Measurements from ENCODE around the gene TNNT2.

The TNNT2 gene

GRCh38 chr1:201365251-201365650 lies 12.2 kb downstream of the TNNT2 start:
- 89 to 90% methylated on average over 11 of the region's 11 CpGs for WGBS, 2 experiments
- H3K27me3 ChIP-seq (ENCODE audit: control insufficient read depth, insufficient read depth, low read length, poor library complexity, severe bottlenecking): no peaks in the 10 kb centered on the region
- no peak overlapping the region for H3K4me3 ChIP-seq (ENCODE audit: insufficient read depth, low read depth, low read length)
- peaks cover 3% of the 10 kb centered on the region for H3K4me1 ChIP-seq (ENCODE audit: control insufficient read depth, insufficient read depth, low read length)
- H3K9me3 ChIP-seq (ENCODE audit: control insufficient read depth, low read length): no peaks in the 10 kb centered on the region
- H3K27ac ChIP-seq (ENCODE audit: insufficient read depth, low read depth, low read length, poor library complexity, severe bottlenecking): no peak overlapping the region
- no peaks in the 10 kb centered on the region for H3K36me3 ChIP-seq (ENCODE audit: control insufficient read depth, insufficient read depth, low read length)

- Histone ChIP-seq H3K9me3 (ENCODE audit: control insufficient read depth, low read length) (no peaks in the 10 kb centered on the region), H3K27me3 (ENCODE audit: control insufficient read depth, insufficient read depth, low read length, poor library complexity, severe bottlenecking) (no peaks in the 10 kb centered on the region), H3K4me1 (ENCODE audit: control insufficient read depth, insufficient read depth, low read length) (peaks cover 3% of the 10 kb centered on the region), H3K4me3 (ENCODE audit: insufficient read depth, low read depth, low read length) (no peak overlapping the region), H3K27ac (ENCODE audit: insufficient read depth, low read depth, low read length, poor library complexity, severe bottlenecking) (no peak overlapping the region), H3K36me3 (ENCODE audit: control insufficient read depth, insufficient read depth, low read length) (no peaks in the 10 kb centered on the region)
- WGBS, 2 experiments: 92% methylated on average over 6 of the region's 6 CpGs
These were observed 12.7 kb downstream of the TNNT2 start for GRCh38 chr1:201364808-201365105.

GRCh38 chr1:201363467-201363866 lies 14.0 kb downstream of the TNNT2 start:
- H3K9me3 ChIP-seq (ENCODE audit: control insufficient read depth, low read length): no peaks in the 10 kb centered on the region
- H3K36me3 ChIP-seq (ENCODE audit: control insufficient read depth, insufficient read depth, low read length): no peaks in the 10 kb centered on the region
- H3K27me3 ChIP-seq (ENCODE audit: control insufficient read depth, insufficient read depth, low read length, poor library complexity, severe bottlenecking): no peaks in the 10 kb centered on the region
- 93 to 94% methylated on average over 8 of the region's 8 CpGs for WGBS, 2 experiments
- H3K27ac ChIP-seq (ENCODE audit: insufficient read depth, low read depth, low read length, poor library complexity, severe bottlenecking): no peak overlapping the region
- no peak overlapping the region for H3K4me3 ChIP-seq (ENCODE audit: insufficient read depth, low read depth, low read length)
- H3K4me1 ChIP-seq (ENCODE audit: control insufficient read depth, insufficient read depth, low read length): peaks cover 3% of the 10 kb centered on the region

GRCh38 chr1:201362906-201363305 lies 14.6 kb downstream of the TNNT2 start:
- Histone ChIP-seq H3K4me1 (ENCODE audit: control insufficient read depth, insufficient read depth, low read length) (peaks cover 3% of the 10 kb centered on the region), H3K27ac (ENCODE audit: insufficient read depth, low read depth, low read length, poor library complexity, severe bottlenecking) (no peak overlapping the region), H3K9me3 (ENCODE audit: control insufficient read depth, low read length) (no peaks in the 10 kb centered on the region), H3K4me3 (ENCODE audit: insufficient read depth, low read depth, low read length) (no peak overlapping the region), H3K27me3 (ENCODE audit: control insufficient read depth, insufficient read depth, low read length, poor library complexity, severe bottlenecking) (no peaks in the 10 kb centered on the region), H3K36me3 (ENCODE audit: control insufficient read depth, insufficient read depth, low read length) (no peaks in the 10 kb centered on the region)
- WGBS, 2 experiments: 95 to 98% methylated on average over 3 of the region's 3 CpGs

- Histone ChIP-seq H3K36me3 (ENCODE audit: control insufficient read depth, insufficient read depth, low read length) (no peaks in the 10 kb centered on the region), H3K27me3 (ENCODE audit: control insufficient read depth, insufficient read depth, low read length, poor library complexity, severe bottlenecking) (no peaks in the 10 kb centered on the region), H3K9me3 (ENCODE audit: control insufficient read depth, low read length) (no peaks in the 10 kb centered on the region), H3K4me1 (ENCODE audit: control insufficient read depth, insufficient read depth, low read length) (peaks cover 3% of the 10 kb centered on the region), H3K4me3 (ENCODE audit: insufficient read depth, low read depth, low read length) (no peak overlapping the region), H3K27ac (ENCODE audit: insufficient read depth, low read depth, low read length, poor library complexity, severe bottlenecking) (no peak overlapping the region)
- WGBS, 2 experiments: 46 to 48% methylated on average over 10 of the region's 10 CpGs
These were observed 15.6 kb downstream of the TNNT2 start for GRCh38 chr1:201361652-201362504.

GRCh38 chr1:201360901-201361651 lies 16.4 kb downstream of the TNNT2 start:
- H3K9me3 ChIP-seq (ENCODE audit: control insufficient read depth, low read length): no peaks in the 10 kb centered on the region
- peaks cover 3% of the 10 kb centered on the region for H3K4me1 ChIP-seq (ENCODE audit: control insufficient read depth, insufficient read depth, low read length)
- H3K36me3 ChIP-seq (ENCODE audit: control insufficient read depth, insufficient read depth, low read length): no peaks in the 10 kb centered on the region
- no peak overlapping the region for H3K4me3 ChIP-seq (ENCODE audit: insufficient read depth, low read depth, low read length)
- 94% methylated on average over 15 of the region's 15 CpGs for WGBS, 2 experiments
- H3K27ac ChIP-seq (ENCODE audit: insufficient read depth, low read depth, low read length, poor library complexity, severe bottlenecking): no peak overlapping the region
- no peaks in the 10 kb centered on the region for H3K27me3 ChIP-seq (ENCODE audit: control insufficient read depth, insufficient read depth, low read length, poor library complexity, severe bottlenecking)

- H3K4me1 ChIP-seq (ENCODE audit: control insufficient read depth, insufficient read depth, low read length): peaks cover 3% of the 10 kb centered on the region
- no peak overlapping the region for H3K27ac ChIP-seq (ENCODE audit: insufficient read depth, low read depth, low read length, poor library complexity, severe bottlenecking)
- H3K4me3 ChIP-seq (ENCODE audit: insufficient read depth, low read depth, low read length): no peak overlapping the region
- H3K9me3 ChIP-seq (ENCODE audit: control insufficient read depth, low read length): no peaks in the 10 kb centered on the region
- H3K36me3 ChIP-seq (ENCODE audit: control insufficient read depth, insufficient read depth, low read length): no peaks in the 10 kb centered on the region
- no peaks in the 10 kb centered on the region for H3K27me3 ChIP-seq (ENCODE audit: control insufficient read depth, insufficient read depth, low read length, poor library complexity, severe bottlenecking)
- WGBS, 2 experiments: 94% methylated on average over 7 of the region's 7 CpGs
These were observed 17.0 kb downstream of the TNNT2 start for GRCh38 chr1:201360486-201360885.

- Histone ChIP-seq H3K27ac (ENCODE audit: insufficient read depth, low read depth, low read length, poor library complexity, severe bottlenecking) (no peak overlapping the region), H3K4me1 (ENCODE audit: control insufficient read depth, insufficient read depth, low read length) (peaks cover 2% of the 10 kb centered on the region), H3K9me3 (ENCODE audit: control insufficient read depth, low read length) (no peaks in the 10 kb centered on the region), H3K27me3 (ENCODE audit: control insufficient read depth, insufficient read depth, low read length, poor library complexity, severe bottlenecking) (no peaks in the 10 kb centered on the region), H3K36me3 (ENCODE audit: control insufficient read depth, insufficient read depth, low read length) (no peaks in the 10 kb centered on the region), H3K4me3 (ENCODE audit: insufficient read depth, low read depth, low read length) (no peak overlapping the region)
- WGBS, 2 experiments: 97% methylated on average over 2 of the region's 2 CpGs
These were observed 17.6 kb downstream of the TNNT2 start for GRCh38 chr1:201359873-201360210.

- 85 to 87% methylated on average over 17 to 18 of the region's 18 CpGs for WGBS, 2 experiments
- H3K4me3 ChIP-seq (ENCODE audit: insufficient read depth, low read depth, low read length): no peak overlapping the region
These were observed 18.2 kb downstream of the TNNT2 start for GRCh38 chr1:201359031-201359872.

GRCh38 chr1:201358596-201358995 lies 18.9 kb downstream of the TNNT2 start:
- Histone ChIP-seq H3K27ac (ENCODE audit: insufficient read depth, low read depth, low read length, poor library complexity, severe bottlenecking) (no peak overlapping the region), H3K36me3 (ENCODE audit: control insufficient read depth, insufficient read depth, low read length) (no peaks in the 10 kb centered on the region), H3K9me3 (ENCODE audit: control insufficient read depth, low read length) (no peaks in the 10 kb centered on the region), H3K4me3 (ENCODE audit: insufficient read depth, low read depth, low read length) (no peak overlapping the region), H3K4me1 (ENCODE audit: control insufficient read depth, insufficient read depth, low read length) (no peaks in the 10 kb centered on the region), H3K27me3 (ENCODE audit: control insufficient read depth, insufficient read depth, low read length, poor library complexity, severe bottlenecking) (no peaks in the 10 kb centered on the region)
- 82 to 84% methylated on average over 4 of the region's 4 CpGs for WGBS, 2 experiments

More at GRCh38 chr1:201359031-201359872, 18.2 kb downstream of the TNNT2 start:
- H3K9me3 ChIP-seq (ENCODE audit: control insufficient read depth, low read length): no peaks in the 10 kb centered on the region
- no peaks in the 10 kb centered on the region for H3K36me3 ChIP-seq (ENCODE audit: control insufficient read depth, insufficient read depth, low read length)
- H3K4me1 ChIP-seq (ENCODE audit: control insufficient read depth, insufficient read depth, low read length): no peaks in the 10 kb centered on the region
- H3K27ac ChIP-seq (ENCODE audit: insufficient read depth, low read depth, low read length, poor library complexity, severe bottlenecking): no peak overlapping the region
- H3K27me3 ChIP-seq (ENCODE audit: control insufficient read depth, insufficient read depth, low read length, poor library complexity, severe bottlenecking): no peaks in the 10 kb centered on the region
